Endothelial cell of umbilical vein (primary cell): ENCODE data around the gene CAPZA2. TPM values are rescaled to one million over a fixed set of nuclear protein-coding genes. Genes with fewer than 3 reads are reported as not detected.

Experiments
- BruUV-seq: library from RNA; stranded (reverse); fragments of 400-500 nt; replicated peaks from 2 replicates; lab custom pipeline; 2021; lab: Mats Ljungman, UMichigan
- CTCF ChIA-PET: fragments of 300-600, 350-600 bp; sonication (Branson Sonifier 250); formaldehyde crosslinking; loops from one replicate; lab custom pipeline; 2021; ENCODE audit warnings: antibody characterized with exemption, inconsistent platforms; lab: Charles Lee
- POLR2A ChIA-PET: fragments of 300-600, 350-600 bp; sonication (Branson Sonifier 250); formaldehyde crosslinking; loops from one replicate; lab custom pipeline; 2021; ENCODE audit warnings: antibody characterized with exemption, inconsistent platforms; lab: Charles Lee
- DNase-seq: peaks from one replicate; pipeline ENCODE4 v3.0.0-alpha.2; 2011; ENCODE audit warnings: low read depth, low spot score
- FAIRE-seq: peaks from 2 replicates; lab custom pipeline; 2011; peaks lifted over from hg19 to GRCh38; lab: Jason Lieb, UNC
- H2AFZ ChIP-seq: 2 replicates; pipeline ENCODE4 v1.6.0; 2012; ENCODE audit warnings: low read depth, low read length, control low read depth, inconsistent platforms
- H3K27ac ChIP-seq: 2 replicates; pipeline ENCODE4 v1.5.1; 2011; ENCODE audit warnings: low read depth, mild to moderate bottlenecking, control low read depth, low read length, moderate library complexity; ENCODE audit not compliant: insufficient read depth
- H3K27me3 ChIP-seq, 2 experiments: 2 replicates each; pipeline versions ENCODE4 v1.6.0 to v1.6.1; 2011; ENCODE audit warnings: low read length in 2 of 2, mixed read lengths in 1 of 2; ENCODE audit not compliant: control insufficient read depth in 2 of 2, insufficient read depth in 2 of 2
- H3K36me3 ChIP-seq, 2 experiments: 2 replicates in 1 of 2; 3 replicates in 1 of 2; pipeline ENCODE4 v1.5.1; 2011; ENCODE audit warnings: low read length in 2 of 2, mild to moderate bottlenecking in 1 of 2, moderate library complexity in 1 of 2; ENCODE audit not compliant: control insufficient read depth in 2 of 2, insufficient read depth in 2 of 2; ENCODE audit errors: extremely low read depth in 1 of 2
- H3K4me1 ChIP-seq: 3 replicates; pipeline ENCODE4 v1.5.1; 2011; ENCODE audit warnings: mild to moderate bottlenecking, low read length; ENCODE audit not compliant: control insufficient read depth, insufficient read depth; ENCODE audit errors: extremely low read depth
- H3K4me2 ChIP-seq: 2 replicates; pipeline ENCODE4 v1.6.1; 2011; ENCODE audit warnings: low read length, control low read depth, mixed read lengths; ENCODE audit not compliant: insufficient read depth
- H3K4me3 ChIP-seq, 3 experiments: fragments of 200-600 bp in 1 of 3; sonication (generic), shearing (Covaris generic) in 1 of 3; replicated peaks in 1 of 3; 2 replicates each; pipeline ENCODE4 v1.5.1; 2011 to 2016; ENCODE audit warnings: control low read depth in 3 of 3, low read length in 3 of 3, mild to moderate bottlenecking in 2 of 3, inconsistent platforms in 1 of 3, low read depth in 1 of 3, moderate library complexity in 1 of 3; ENCODE audit not compliant: insufficient read depth in 1 of 3
- H3K79me2 ChIP-seq: 2 replicates; pipeline ENCODE4 v1.6.0; 2012; ENCODE audit warnings: low read length, inconsistent platforms; ENCODE audit not compliant: control insufficient read depth, insufficient read depth
- H3K9ac ChIP-seq: replicated peaks from 2 replicates; pipeline ENCODE3; 2011; ENCODE audit warnings: low read length, control low read depth; ENCODE audit not compliant: insufficient read depth; ENCODE audit errors: extremely low read depth
- H3K9me1 ChIP-seq: replicated peaks from 3 replicates; pipeline ENCODE4 v1.6.0; 2011; ENCODE audit warnings: mild to moderate bottlenecking, low read length; ENCODE audit not compliant: control insufficient read depth, insufficient read depth; ENCODE audit errors: extremely low read depth
- H3K9me3 ChIP-seq: replicated peaks from 2 replicates; pipeline ENCODE4 v1.5.1; 2012; ENCODE audit warnings: low read length, inconsistent platforms; ENCODE audit not compliant: control insufficient read depth, insufficient read depth
- H4K20me1 ChIP-seq: replicated peaks from 2 replicates; pipeline ENCODE3; 2011; ENCODE audit warnings: mild to moderate bottlenecking, low read length; ENCODE audit not compliant: control insufficient read depth, insufficient read depth; ENCODE audit errors: extremely low read depth
- EZH2 ChIP-seq: IDR thresholded peaks from 2 replicates; pipeline ENCODE4 v1.6.1; 2012; ENCODE audit warnings: borderline replicate concordance, low read depth, mild to moderate bottlenecking, moderate library complexity, low read length, inconsistent platforms; ENCODE audit not compliant: severe bottlenecking
- FOS ChIP-seq: IDR thresholded peaks from 2 replicates; pipeline ENCODE4 v1.6.1; 2011; ENCODE audit warnings: mild to moderate bottlenecking, low read length, moderate library complexity, borderline replicate concordance; ENCODE audit not compliant: insufficient read depth
- GATA2 ChIP-seq: IDR thresholded peaks from 2 replicates; pipeline ENCODE4 v1.7.0; 2011; ENCODE audit warnings: low read depth, mild to moderate bottlenecking, moderate library complexity, mixed read lengths, low read length; ENCODE audit not compliant: insufficient read length, insufficient read depth
- JUN ChIP-seq: IDR thresholded peaks from 2 replicates; pipeline ENCODE4 v1.6.1; 2011; ENCODE audit warnings: borderline replicate concordance, low read depth; ENCODE audit not compliant: insufficient read length, insufficient read depth
- MYC ChIP-seq: IDR thresholded peaks from one replicate; pipeline ENCODE4 v1.6.1; 2011; ENCODE audit warnings: mild to moderate bottlenecking, low read depth, low read length
- POLR2A ChIP-seq: IDR thresholded peaks from 2 replicates; pipeline ENCODE4 v1.6.1; 2012; ENCODE audit warnings: low read depth, mild to moderate bottlenecking, control low read depth, low read length
- POLR2AphosphoS5 ChIP-seq: IDR thresholded peaks from 2 replicates; pipeline ENCODE4 v1.6.1; 2012; ENCODE audit warnings: low read depth, mild to moderate bottlenecking, control low read depth, low read length, moderate library complexity; ENCODE audit not compliant: insufficient read depth
- dilution Hi-C: fragments of 300-500 bp; cut with MboI; formaldehyde crosslinking; loops from one replicate; pipeline ENCODE4 v1.15.0; 2019; ENCODE audit warnings: low sequenced_read_pairs; ENCODE audit not compliant: extremely low pct_ligation_motif_present
- intact Hi-C: fragments of 100-400 bp; cut with micrococcal nuclease; formaldehyde crosslinking; loops from one replicate; pipeline ENCODE4 v1.10.0; 2022
- polyA plus RNA-seq, 4 experiments: library from polyadenylated mRNA; depleted of rRNA in 3 of 4; stranded (reverse) in 3 of 4; unstranded in 1 of 4; fragments of >200 nt; gene quantifications; 2 replicates each; pipeline versions ENCODE4 v1.2.1 to v1.2.3, GENCODE V29; 2011 to 2012; ENCODE audit warnings: missing spikeins in 1 of 4
- total RNA-seq: library from RNA; stranded (reverse); gene quantifications from 2 replicates; pipeline ENCODE4 v1.2.3, GENCODE V29; 2021
- TF ChIP-seq, protein P1 (sequence below): IDR thresholded peaks from 2 replicates; pipeline ENCODE4 v1.6.1; 2011; ENCODE audit not compliant: insufficient read depth, insufficient read length
- TF ChIP-seq, protein P2 (sequence below), 2 donors: IDR thresholded peaks; 1 replicate in 1 of 2; 2 replicates in 1 of 2; pipeline ENCODE4 v1.5.1; 2011; ENCODE audit warnings: low read length in 2 of 2, mild to moderate bottlenecking in 2 of 2, moderate library complexity in 2 of 2, control low read depth in 1 of 2, inconsistent platforms in 1 of 2, low read depth in 1 of 2; ENCODE audit not compliant: insufficient read depth in 1 of 2; ENCODE audit errors: extremely low read depth in 1 of 2

The CAPZA2 gene
- total and polyA plus RNA-seq, 2 donors (not counting 3 experiments of a cell fraction or from before 2014, with no cell fraction given) = 48.1 to 347 TPM

DNA sequence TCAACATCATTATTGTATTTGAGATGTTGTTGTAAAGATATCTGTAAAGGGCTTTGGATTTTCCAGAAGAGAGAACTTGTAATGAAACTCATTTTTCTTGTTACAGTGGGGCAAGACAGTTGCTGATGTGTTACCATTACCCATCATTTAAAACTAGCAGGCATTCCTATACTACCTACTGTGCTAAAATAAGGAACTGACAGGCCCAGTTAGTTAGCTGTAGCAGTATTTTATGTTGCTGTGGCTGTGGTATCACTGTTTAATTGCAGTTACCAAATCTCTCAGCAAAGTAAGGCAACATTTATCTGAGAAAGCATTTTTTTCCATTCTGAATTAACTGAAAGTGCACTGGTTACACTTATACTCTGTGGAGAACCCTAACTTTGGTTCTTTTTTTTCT lies 100.8 kb downstream of the CAPZA2 start:
- TF ChIP-seq POLR2A = no peak
- intact Hi-C loops (no loop called here), dilution Hi-C loops (no loop called here)
- Histone ChIP-seq H3K79me2 (peaks cover 51% of the 10 kb centered on the region), H3K4me3 (no peak overlapping the region), H3K36me3 (no peaks in the 10 kb centered on the region), H3K4me2 (no peak overlapping the region), H3K9me3 (no peaks in the 10 kb centered on the region), H3K9me1 (no peaks in the 10 kb centered on the region), H3K27ac (no peak overlapping the region), H3K27me3 (no peaks in the 10 kb centered on the region), H2AFZ (no peak overlapping the region), H3K9ac (no peak overlapping the region), H3K4me1 (no peaks in the 10 kb centered on the region), H4K20me1 (no peaks in the 10 kb centered on the region)
- ChIA-PET POLR2A (no interaction called here), CTCF (interaction anchor here (1.1 kb wide), 1 partner anchor 9 kb away, joined by 4 read pairs; no protein-coding TSS in a partner anchor)
- no peak for DNase-seq
- no peak for FAIRE-seq
- no TSS peak for BruUV-seq

DNA sequence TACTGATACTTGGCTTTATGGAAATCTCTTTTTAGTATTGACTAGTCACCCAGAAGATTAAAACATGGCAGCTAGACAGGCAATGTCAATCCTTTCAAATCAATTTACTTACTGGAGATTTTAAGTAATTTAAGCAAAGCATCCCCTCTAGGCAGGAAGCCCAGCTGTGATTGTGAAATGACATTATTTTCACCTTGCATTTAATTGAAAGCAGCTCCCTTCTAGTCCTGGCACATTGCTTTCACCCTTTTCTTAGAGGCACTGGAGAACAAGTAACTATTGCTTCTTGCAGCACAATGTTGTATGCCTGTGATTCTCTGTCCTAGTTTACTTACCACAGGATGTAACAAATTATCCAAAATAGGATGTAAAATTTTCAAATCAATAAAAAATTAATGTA lies 104.2 kb downstream of the CAPZA2 start:
- H3K79me2 ChIP-seq = peaks cover 36% of the 10 kb centered on the region
- TF ChIP-seq FOS = no peak
- TF ChIP-seq GATA2 = no peak
- TF ChIP-seq, protein P1, sequence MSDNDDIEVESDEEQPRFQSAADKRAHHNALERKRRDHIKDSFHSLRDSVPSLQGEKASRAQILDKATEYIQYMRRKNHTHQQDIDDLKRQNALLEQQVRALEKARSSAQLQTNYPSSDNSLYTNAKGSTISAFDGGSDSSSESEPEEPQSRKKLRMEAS = no peak
- no peak for TF ChIP-seq EZH2
- TF ChIP-seq POLR2AphosphoS5 = no peak
- TF ChIP-seq, protein P2, sequence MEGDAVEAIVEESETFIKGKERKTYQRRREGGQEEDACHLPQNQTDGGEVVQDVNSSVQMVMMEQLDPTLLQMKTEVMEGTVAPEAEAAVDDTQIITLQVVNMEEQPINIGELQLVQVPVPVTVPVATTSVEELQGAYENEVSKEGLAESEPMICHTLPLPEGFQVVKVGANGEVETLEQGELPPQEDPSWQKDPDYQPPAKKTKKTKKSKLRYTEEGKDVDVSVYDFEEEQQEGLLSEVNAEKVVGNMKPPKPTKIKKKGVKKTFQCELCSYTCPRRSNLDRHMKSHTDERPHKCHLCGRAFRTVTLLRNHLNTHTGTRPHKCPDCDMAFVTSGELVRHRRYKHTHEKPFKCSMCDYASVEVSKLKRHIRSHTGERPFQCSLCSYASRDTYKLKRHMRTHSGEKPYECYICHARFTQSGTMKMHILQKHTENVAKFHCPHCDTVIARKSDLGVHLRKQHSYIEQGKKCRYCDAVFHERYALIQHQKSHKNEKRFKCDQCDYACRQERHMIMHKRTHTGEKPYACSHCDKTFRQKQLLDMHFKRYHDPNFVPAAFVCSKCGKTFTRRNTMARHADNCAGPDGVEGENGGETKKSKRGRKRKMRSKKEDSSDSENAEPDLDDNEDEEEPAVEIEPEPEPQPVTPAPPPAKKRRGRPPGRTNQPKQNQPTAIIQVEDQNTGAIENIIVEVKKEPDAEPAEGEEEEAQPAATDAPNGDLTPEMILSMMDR (IDR thresholded peaks at IDR 0.05; ENCODE audit: extremely low read depth in 1 of 2, insufficient read depth in 1 of 2, low read depth in 1 of 2, low read length in 2 of 2) = no peak
- TF ChIP-seq POLR2A = no peak
- no peak for TF ChIP-seq JUN
- no peak for TF ChIP-seq MYC

More for the DNA sequence above, 104.2 kb downstream of the CAPZA2 start:
- Histone ChIP-seq H4K20me1 (no peaks in the 10 kb centered on the region), H3K4me3 (no peak overlapping the region), H3K36me3 (no peaks in the 10 kb centered on the region), H3K9ac (no peak overlapping the region), H3K27me3 (no peaks in the 10 kb centered on the region), H3K4me2 (no peak overlapping the region), H3K9me1 (no peaks in the 10 kb centered on the region), H3K4me1 (no peaks in the 10 kb centered on the region), H3K27ac (no peak overlapping the region), H2AFZ (no peak overlapping the region), H3K9me3 (no peaks in the 10 kb centered on the region)
- intact Hi-C loops (no loop called here), dilution Hi-C loops (no loop called here)
- DNase-seq (no peak), FAIRE-seq (no peak)
- POLR2A ChIA-PET = no interaction called here
- CTCF ChIA-PET = interaction anchor here (1.0 to 1.1 kb wide), 2 partner anchors 22 to 161 kb away, joined by 3 read pairs; no protein-coding TSS in a partner anchor
- no TSS peak for BruUV-seq
